ENCODE data around the gene GCLM. TPM values are rescaled to one million over a fixed set of nuclear protein-coding genes. Genes with fewer than 3 reads are reported as not detected.

Gene GCLM
- total and polyA plus RNA-seq, 9 of the 15 experiments (the other 6 are each of a cell fraction or from before 2014, with no cell fraction given) = 9.3 to 71.6 (median 24.5) TPM

- peaks cover 76% of the 10 kb centered on the region for H3K36me3 ChIP-seq (ENCODE audit: control insufficient read depth, insufficient read depth, low read length)
- CTCF ChIA-PET (ENCODE audit: low intra/inter-chr PET ratio) = no interaction called here
- in situ Hi-C loops (cut with MboI) = no loop called here
These were observed 9.6 kb downstream of the GCLM start for GRCh38 chr1:93899543-93900207.

More at GRCh38 chr1:93899543-93900207, 9.6 kb downstream of the GCLM start:
- Histone ChIP-seq H3K4me2 (ENCODE audit: insufficient read depth, low read length) (no peak overlapping the region), H3K4me1 (replicated peaks in 1 of 2; ENCODE audit: control insufficient read depth in 2 of 2, insufficient read depth in 2 of 2, low read length in 2 of 2) (no peaks in the 10 kb centered on the region), H3K27me3 (ENCODE audit: control insufficient read depth in 2 of 2, insufficient read depth in 2 of 2, low read length in 2 of 2) (no peaks in the 10 kb centered on the region), H3K9me1 (ENCODE audit: control insufficient read depth, insufficient read depth, low read length) (no peaks in the 10 kb centered on the region), H4K20me1 (replicated peaks; ENCODE audit: control insufficient read depth, insufficient read depth, low read length) (no peaks in the 10 kb centered on the region; the same call in 1 of the 2 replicates), H3K4me3 (no peak overlapping the region), H3K27ac (ENCODE audit: extremely low read depth, low read depth, low read length) (no peak overlapping the region), H3K9ac (ENCODE audit: insufficient read depth in 1 of 2, low read depth in 2 of 2, low read length in 2 of 2) (no peak overlapping the region), H3K9me3 (replicated peaks; ENCODE audit: control insufficient read depth, insufficient read depth, low read depth, low read length) (no peaks in the 10 kb centered on the region), H3K79me2 (ENCODE audit: control insufficient read depth, insufficient read depth, low read length) (peaks cover 22% of the 10 kb centered on the region), H2AFZ (ENCODE audit: low read depth, low read length) (no peak overlapping the region)
- ATAC-seq (no peak), DNase-seq (ENCODE audit: extremely low read depth in 1 of 4, low spot score in 3 of 4) (no peak), FAIRE-seq (no peak)
- intact Hi-C loops (cut with micrococcal nuclease) = no loop called here
- TF ChIP-seq C11orf30 (IDR thresholded peaks at IDR 0.05; ENCODE audit: low read depth) = 0 out of 2 replicates have a peak, but pooled peaks have one; percentile 18
- peak; percentile 73 for TF ChIP-seq ZNF316 (IDR thresholded peaks at IDR 0.05)
- TF ChIP-seq, protein P1, sequence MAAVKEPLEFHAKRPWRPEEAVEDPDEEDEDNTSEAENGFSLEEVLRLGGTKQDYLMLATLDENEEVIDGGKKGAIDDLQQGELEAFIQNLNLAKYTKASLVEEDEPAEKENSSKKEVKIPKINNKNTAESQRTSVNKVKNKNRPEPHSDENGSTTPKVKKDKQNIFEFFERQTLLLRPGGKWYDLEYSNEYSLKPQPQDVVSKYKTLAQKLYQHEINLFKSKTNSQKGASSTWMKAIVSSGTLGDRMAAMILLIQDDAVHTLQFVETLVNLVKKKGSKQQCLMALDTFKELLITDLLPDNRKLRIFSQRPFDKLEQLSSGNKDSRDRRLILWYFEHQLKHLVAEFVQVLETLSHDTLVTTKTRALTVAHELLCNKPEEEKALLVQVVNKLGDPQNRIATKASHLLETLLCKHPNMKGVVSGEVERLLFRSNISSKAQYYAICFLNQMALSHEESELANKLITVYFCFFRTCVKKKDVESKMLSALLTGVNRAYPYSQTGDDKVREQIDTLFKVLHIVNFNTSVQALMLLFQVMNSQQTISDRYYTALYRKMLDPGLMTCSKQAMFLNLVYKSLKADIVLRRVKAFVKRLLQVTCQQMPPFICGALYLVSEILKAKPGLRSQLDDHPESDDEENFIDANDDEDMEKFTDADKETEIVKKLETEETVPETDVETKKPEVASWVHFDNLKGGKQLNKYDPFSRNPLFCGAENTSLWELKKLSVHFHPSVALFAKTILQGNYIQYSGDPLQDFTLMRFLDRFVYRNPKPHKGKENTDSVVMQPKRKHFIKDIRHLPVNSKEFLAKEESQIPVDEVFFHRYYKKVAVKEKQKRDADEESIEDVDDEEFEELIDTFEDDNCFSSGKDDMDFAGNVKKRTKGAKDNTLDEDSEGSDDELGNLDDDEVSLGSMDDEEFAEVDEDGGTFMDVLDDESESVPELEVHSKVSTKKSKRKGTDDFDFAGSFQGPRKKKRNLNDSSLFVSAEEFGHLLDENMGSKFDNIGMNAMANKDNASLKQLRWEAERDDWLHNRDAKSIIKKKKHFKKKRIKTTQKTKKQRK (IDR thresholded peaks at IDR 0.05; ENCODE audit: borderline replicate concordance, low read depth, low read length) = no peak
- WGBS (ENCODE audit: insufficient coverage, low coverage, missing lambda C conversion rate) = 83% methylated on average over 3 of the region's 3 CpGs
- POLR2A ChIA-PET = interaction anchor here (1.0 to 1.7 kb wide), 2 partner anchors 9 to 13 kb away, joined by 3 to 6 read pairs; partner anchors contain the start of gene GCLM
- no TSS peak for BruUV-seq (replicated peaks)

All from K562 (cell line).